Left lung (tissue), 14 donors: ENCODE results near the gene ZNF511. TPM values are rescaled to one million over a fixed set of nuclear protein-coding genes. Genes with fewer than 3 reads are reported as not detected.

Experiments
- ATAC-seq: fragments of 200-7000 bp; cut with Tn5 transposase; one replicate; pipeline ENCODE4 v1.9.1; 2020; ENCODE audit warnings: moderate library complexity
- DNase-seq, 4 donors: peaks; one replicate each; pipeline ENCODE4 v3.0.0-alpha.2; 2013 to 2020
- H3K27ac ChIP-seq, 2 donors: fragments of 200-600 bp; sonication (generic) in 1 of 2; one replicate each; pipeline versions ENCODE4 v1.5.0 to v1.8.0; 2020 to 2021
- H3K27me3 ChIP-seq, 2 donors: fragments of 200-600 bp; sonication (generic) in 1 of 2; one replicate each; pipeline versions ENCODE4 v1.5.0 to v1.8.0; 2020 to 2021
- H3K36me3 ChIP-seq, 2 donors: fragments of 200-600 bp; sonication (generic) in 1 of 2; one replicate each; pipeline versions ENCODE4 v1.5.0 to v1.8.0; 2020 to 2021
- H3K4me1 ChIP-seq, 2 donors: fragments of 200-600 bp; one replicate each; pipeline ENCODE4 v1.8.0; 2021
- H3K4me3 ChIP-seq, 2 donors: fragments of 200-600 bp; sonication (generic) in 1 of 2; one replicate each; pipeline versions ENCODE4 v1.5.0 to v1.8.0; 2020 to 2021; ENCODE audit warnings: mild to moderate bottlenecking in 1 of 2
- H3K9me3 ChIP-seq, 2 donors: fragments of 200-600 bp; sonication (generic) in 1 of 2; one replicate each; pipeline versions ENCODE4 v1.5.0 to v1.8.0; 2020 to 2021
- CTCF ChIP-seq, 2 donors: fragments of 200-600 bp; sonication (generic) in 1 of 2; IDR thresholded peaks; one replicate each; pipeline versions ENCODE4 v1.5.0 to v1.8.0; 2021; ENCODE audit warnings: antibody characterized with exemption in 2 of 2
- intact Hi-C, 2 donors: fragments of 100-400 bp; cut with DNase I; formaldehyde crosslinking; loops; one replicate each; pipeline versions ENCODE4 v1.11.2 to v1.14.2; 2022
- long read RNA-seq, 12 donors: library from polyadenylated mRNA in 2 of 12; unstranded in 2 of 12; transcript quantifications; one replicate each; pipeline ENCODE4 v2.0.0 and lab custom pipeline, GENCODE V29; 2019 to 2026
- polyA plus RNA-seq, 6 donors: library from polyadenylated mRNA; unstranded; fragments of 120-200 nt; gene quantifications; one replicate each; pipeline ENCODE4 v1.2.1, GENCODE V29; 2013; ENCODE audit not compliant: insufficient read length in 6 of 6
- total RNA-seq, 2 donors: library from RNA; stranded (reverse); fragmentation: NEBNext Ultra II Directional; extraction: Animal tissue kit (Norgen Biotek cat#: 25700); gene quantifications; one replicate each; pipeline ENCODE4 v1.2.1, GENCODE V29; 2021
- donor health status: DM: no; HTN: yes; CAD: no.
- donor health status: DM: no; HTN: no; CAD: no.

Gene ZNF511
- total RNA-seq (10 to 100 TPM; 34.3 to 48.5 TPM), polyA plus RNA-seq (10 to 100 TPM; 38.2 to 47.8 (median 42.3) TPM)
- long read RNA-seq, donor 1, transcript ZNF511-201 (5 exons, 2,004 nt): minor isoform, 7 of 44 reads
- long read RNA-seq, donor 1, transcript ZNF511-202 (6 exons, 1,520 nt): major isoform, 30 of 44 reads
- long read RNA-seq, donor 1, transcript ZNF511-204 (4 exons, 807 nt): minor isoform, 7 of 44 reads
- long read RNA-seq, donor 1, partial matches to known transcripts: 0 of 44 reads
- long read RNA-seq, donor 1, other reads (novel, unspliced or antisense): 0 of 44 reads
- long read RNA-seq, donor 2, transcript ZNF511-202 (6 exons, 1,520 nt): major isoform, 18 of 22 reads
- long read RNA-seq, donor 2, partial matches to known transcripts: 0 of 22 reads
- long read RNA-seq, donor 2, other reads (novel, unspliced or antisense): 0 of 22 reads
- long read RNA-seq, donor 3, transcript ZNF511-202 (6 exons, 1,520 nt): major isoform, 18 of 31 reads
- long read RNA-seq, donor 3, partial matches to known transcripts: 13 of 31 reads
- long read RNA-seq, donor 3, other reads (novel, unspliced or antisense): 0 of 31 reads
- long read RNA-seq, donor 4, transcript ZNF511-202 (6 exons, 1,520 nt): major isoform, 40 of 52 reads
- long read RNA-seq, donor 4, partial matches to known transcripts: 1 of 52 reads
- long read RNA-seq, donor 4, other reads (novel, unspliced or antisense): 7 of 52 reads
- long read RNA-seq, donor 5, transcript ZNF511-202 (6 exons, 1,520 nt): major isoform, 15 of 16 reads
- long read RNA-seq, donor 5, partial matches to known transcripts: 0 of 16 reads
- long read RNA-seq, donor 5, other reads (novel, unspliced or antisense): 0 of 16 reads
- long read RNA-seq, donor 6, transcript ZNF511-202 (6 exons, 1,520 nt): major isoform, 32 of 52 reads
- long read RNA-seq, donor 6, partial matches to known transcripts: 16 of 52 reads
- long read RNA-seq, donor 6, other reads (novel, unspliced or antisense): 0 of 52 reads
- long read RNA-seq, donor 7, transcript ZNF511-202 (6 exons, 1,520 nt): major isoform, 18 of 21 reads
- long read RNA-seq, donor 7, partial matches to known transcripts: 0 of 21 reads
- long read RNA-seq, donor 7, other reads (novel, unspliced or antisense): 0 of 21 reads
- long read RNA-seq, donor 8, transcript ZNF511-202 (6 exons, 1,520 nt): major isoform, 18 of 20 reads
- long read RNA-seq, donor 8, partial matches to known transcripts: 0 of 20 reads
- long read RNA-seq, donor 8, other reads (novel, unspliced or antisense): 0 of 20 reads
- long read RNA-seq, donor 9, partial matches to known transcripts: 0 of 1 reads
- long read RNA-seq, donor 9, other reads (novel, unspliced or antisense): 0 of 1 reads
- long read RNA-seq, donor 10, transcript ZNF511-202 (6 exons, 1,520 nt): major isoform, 83 of 110 reads
- long read RNA-seq, donor 10, transcript ZNF511-201 (5 exons, 2,004 nt): minor isoform, 6 of 110 reads
- long read RNA-seq, donor 10, partial matches to known transcripts: 2 of 110 reads
- long read RNA-seq, donor 10, other reads (novel, unspliced or antisense): 19 of 110 reads
- long read RNA-seq, donor 11, transcript ZNF511-202 (6 exons, 1,520 nt): major isoform, 8 of 14 reads
- long read RNA-seq, donor 11, transcript ZNF511-201 (5 exons, 2,004 nt): minor isoform, 5 of 14 reads
- long read RNA-seq, donor 11, partial matches to known transcripts: 0 of 14 reads
- long read RNA-seq, donor 11, other reads (novel, unspliced or antisense): 0 of 14 reads
- long read RNA-seq, donor 12, transcript ZNF511-202 (6 exons, 1,520 nt): major isoform, 15 of 26 reads
- long read RNA-seq, donor 12, partial matches to known transcripts: 8 of 26 reads
- long read RNA-seq, donor 12, other reads (novel, unspliced or antisense): 0 of 26 reads

GRCh38 chr10:133308421-133309099 lies at the start of gene ZNF511, which contains the start of gene TUBGCP2:
Gene ZNF511, plus strand, starts transcription at chr10:133308914. Its CDS starts 30 bp downstream, at chr10:133308944.
Gene TUBGCP2, minus strand, starts transcription at chr10:133308872. Its CDS starts 5,931 bp downstream, at chr10:133302941.
- Histone ChIP-seq H3K4me1 (peaks cover 18 to 43% of the 10 kb centered on the region in 2 donors), H3K27me3 (no peaks in the 10 kb centered on the region), H3K9me3 (no peaks in the 10 kb centered on the region), H3K36me3 (peaks cover 0 to 32% of the 10 kb centered on the region in 2 donors), H3K4me3 (peak within 1 kb of the TSS; percentile 89 to 98), H3K27ac (peak within 1 kb of the TSS; percentile 97)
- no peak for TF ChIP-seq CTCF (IDR thresholded peaks at IDR 0.05)
- ATAC-seq: peak; percentile 79
- intact Hi-C loops: no loop called here
- peak; percentile 84 to 95 (median 88) for DNase-seq

GRCh38 chr10:133259602-133259989 lies 49.1 kb upstream of the ZNF511 start:
- ATAC-seq: no peak
- H3K4me3 ChIP-seq: no peak overlapping the region
- no peak for DNase-seq
- H3K4me1 ChIP-seq: peaks cover 31 to 68% of the 10 kb centered on the region in 2 donors
- intact Hi-C loops: no loop called here
- H3K36me3 ChIP-seq: peaks cover 0 to 8% of the 10 kb centered on the region in 2 donors
- H3K9me3 ChIP-seq: no peaks in the 10 kb centered on the region
- no peaks in the 10 kb centered on the region for H3K27me3 ChIP-seq
- peak overlapping the region; percentile 84 to 93 for H3K27ac ChIP-seq
- no peak for TF ChIP-seq CTCF (IDR thresholded peaks at IDR 0.05)

GRCh38 chr10:133260895-133261725 lies 47.6 kb upstream of the ZNF511 start:
- Histone ChIP-seq H3K27ac (peak overlapping the region; percentile 83 to 94), H3K9me3 (no peaks in the 10 kb centered on the region), H3K36me3 (peaks cover 0 to 10% of the 10 kb centered on the region in 2 donors), H3K27me3 (no peaks in the 10 kb centered on the region), H3K4me3 (peak overlapping the region; percentile 48 to 67), H3K4me1 (peaks cover 31 to 72% of the 10 kb centered on the region in 2 donors)
- ATAC-seq: peak; percentile 31
- intact Hi-C loops: no loop called here
- peak in 3 of 4 donors; percentile 53 to 91 (median 67) for DNase-seq
- no peak for TF ChIP-seq CTCF (IDR thresholded peaks at IDR 0.05)
